SK-N-SH (cell line): ENCODE results near the gene LGALS16.

ENCODE experiments used
- CTCF ChIP-seq: fragments of 200-600 bp; sonication (generic); IDR thresholded peaks from 2 replicates; pipeline ENCODE4 v1.6.1; 2017; ENCODE audit warnings: antibody characterized with exemption, mild to moderate bottlenecking, moderate library complexity
- ELF1 ChIP-seq: IDR thresholded peaks from 2 replicates; pipeline ENCODE4 v1.4.0; 2012
- EP300 ChIP-seq, 2 experiments: IDR thresholded peaks; 2 replicates each; pipeline versions ENCODE4 v1.4.0 to v1.6.1; 2012; ENCODE audit warnings: borderline replicate concordance in 1 of 2, low read depth in 1 of 2, low read length in 1 of 2
- FOXJ3 ChIP-seq: sonication (generic); formaldehyde crosslinking; IDR thresholded peaks from 2 replicates; pipeline ENCODE4 v1.5.1; 2020; ENCODE audit warnings: mild to moderate bottlenecking, missing genetic modification reagents
- FOXM1 ChIP-seq: IDR thresholded peaks from 2 replicates; pipeline ENCODE4 v1.4.0; 2012; ENCODE audit warnings: low read depth, mild to moderate bottlenecking
- MXI1 ChIP-seq: IDR thresholded peaks from 2 replicates; pipeline ENCODE4 v1.6.1; 2012; ENCODE audit warnings: mild to moderate bottlenecking, low read depth, low read length, improper control_type of control experiment
- PBX3 ChIP-seq: IDR thresholded peaks from 2 replicates; pipeline ENCODE4; 2012
- RAD21 ChIP-seq: IDR thresholded peaks from 2 replicates; pipeline ENCODE4 v1.6.1; 2012; ENCODE audit warnings: mild to moderate bottlenecking, low read length
- REST ChIP-seq: IDR thresholded peaks from 2 replicates; pipeline ENCODE4 v1.6.1; 2012; ENCODE audit warnings: mild to moderate bottlenecking, low read depth, low read length, moderate library complexity
- TEAD4 ChIP-seq: IDR thresholded peaks from 2 replicates; pipeline ENCODE4 v1.4.0; 2012; ENCODE audit warnings: mild to moderate bottlenecking, borderline replicate concordance; ENCODE audit not compliant: insufficient read depth
- YY1 ChIP-seq: IDR thresholded peaks from 2 replicates; pipeline ENCODE4 v1.4.0; 2012; ENCODE audit warnings: low read depth, mild to moderate bottlenecking
- TF ChIP-seq, protein P1 (sequence below): fragments of 150-350 bp; IDR thresholded peaks from 2 replicates; pipeline ENCODE4 v1.6.1; 2017; ENCODE audit warnings: antibody characterized with exemption, low read length, low read depth, borderline replicate concordance
- TF ChIP-seq, protein P2 (sequence below): IDR thresholded peaks from 2 replicates; pipeline ENCODE4 v1.4.0; 2012; ENCODE audit warnings: low read depth
- TF ChIP-seq, protein P3 (sequence below): IDR thresholded peaks from 2 replicates; pipeline ENCODE4 v1.4.0; 2012; ENCODE audit warnings: low read depth, borderline replicate concordance

GRCh38 chr19:39645800-39646411 is 9.8 kb upstream of the LGALS16 start:
- TF ChIP-seq PBX3 = no peak
- no peak for TF ChIP-seq YY1
- TF ChIP-seq CTCF = no peak
- TF ChIP-seq, protein P1, sequence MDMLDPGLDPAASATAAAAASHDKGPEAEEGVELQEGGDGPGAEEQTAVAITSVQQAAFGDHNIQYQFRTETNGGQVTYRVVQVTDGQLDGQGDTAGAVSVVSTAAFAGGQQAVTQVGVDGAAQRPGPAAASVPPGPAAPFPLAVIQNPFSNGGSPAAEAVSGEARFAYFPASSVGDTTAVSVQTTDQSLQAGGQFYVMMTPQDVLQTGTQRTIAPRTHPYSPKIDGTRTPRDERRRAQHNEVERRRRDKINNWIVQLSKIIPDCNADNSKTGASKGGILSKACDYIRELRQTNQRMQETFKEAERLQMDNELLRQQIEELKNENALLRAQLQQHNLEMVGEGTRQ = no peak
- TF ChIP-seq ELF1 = no peak
- no peak for TF ChIP-seq FOXJ3 (CRISPR knock-in tag)
- TF ChIP-seq REST = peak; percentile 96
- TF ChIP-seq, protein P2, sequence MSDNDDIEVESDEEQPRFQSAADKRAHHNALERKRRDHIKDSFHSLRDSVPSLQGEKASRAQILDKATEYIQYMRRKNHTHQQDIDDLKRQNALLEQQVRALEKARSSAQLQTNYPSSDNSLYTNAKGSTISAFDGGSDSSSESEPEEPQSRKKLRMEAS = no peak
- no peak for TF ChIP-seq FOXM1
- TF ChIP-seq TEAD4 = no peak
- no peak for TF ChIP-seq RAD21
- TF ChIP-seq, protein P3, sequence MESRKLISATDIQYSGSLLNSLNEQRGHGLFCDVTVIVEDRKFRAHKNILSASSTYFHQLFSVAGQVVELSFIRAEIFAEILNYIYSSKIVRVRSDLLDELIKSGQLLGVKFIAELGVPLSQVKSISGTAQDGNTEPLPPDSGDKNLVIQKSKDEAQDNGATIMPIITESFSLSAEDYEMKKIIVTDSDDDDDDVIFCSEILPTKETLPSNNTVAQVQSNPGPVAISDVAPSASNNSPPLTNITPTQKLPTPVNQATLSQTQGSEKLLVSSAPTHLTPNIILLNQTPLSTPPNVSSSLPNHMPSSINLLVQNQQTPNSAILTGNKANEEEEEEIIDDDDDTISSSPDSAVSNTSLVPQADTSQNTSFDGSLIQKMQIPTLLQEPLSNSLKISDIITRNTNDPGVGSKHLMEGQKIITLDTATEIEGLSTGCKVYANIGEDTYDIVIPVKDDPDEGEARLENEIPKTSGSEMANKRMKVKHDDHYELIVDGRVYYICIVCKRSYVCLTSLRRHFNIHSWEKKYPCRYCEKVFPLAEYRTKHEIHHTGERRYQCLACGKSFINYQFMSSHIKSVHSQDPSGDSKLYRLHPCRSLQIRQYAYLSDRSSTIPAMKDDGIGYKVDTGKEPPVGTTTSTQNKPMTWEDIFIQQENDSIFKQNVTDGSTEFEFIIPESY = no peak
- no peak for TF ChIP-seq EP300 (IDR thresholded peaks at IDR 0.05; ENCODE audit: borderline replicate concordance in 1 of 2, low read depth in 1 of 2, low read length in 1 of 2)
- TF ChIP-seq MXI1 = no peak
